HG02981 (cell line): ENCODE results near the gene RCOR3.

Experiments used
- ATAC-seq: cut with Tn5 transposase; IDR thresholded peaks from one replicate; pipeline ENCODE4 v1.9.1; 2021; ENCODE audit warnings: mild to moderate bottlenecking, moderate library complexity; ENCODE audit not compliant: unreplicated experiment

The RCOR3 gene

GRCh38 chr1:211323156-211324063, 64.2 kb downstream of the RCOR3 start:
- ATAC-seq = peak; percentile 51

- no peak for ATAC-seq
Observed at GRCh38 chr1:211324992-211325775, 66.0 kb downstream of the RCOR3 start.

- ATAC-seq = no peak
Observed at GRCh38 chr1:211326140-211326527, 67.0 kb downstream of the RCOR3 start.

GRCh38 chr1:211326528-211327345, 67.6 kb downstream of the RCOR3 start, which contains the start of gene TRAF5:
TRAF5 (plus strand) TSS chr1:211326833; CDS start chr1:211353240, 26,407 bp downstream.
- ATAC-seq = peak; percentile 25

- peak; percentile 22 for ATAC-seq
Observed at GRCh38 chr1:211327346-211327921, 68.3 kb downstream of the RCOR3 start.

GRCh38 chr1:211328084-211328694, 69.0 kb downstream of the RCOR3 start:
- ATAC-seq = no peak

- no peak for ATAC-seq
Observed at GRCh38 chr1:211328866-211329475, 69.8 kb downstream of the RCOR3 start.

GRCh38 chr1:211329764-211330201, 70.6 kb downstream of the RCOR3 start:
- peak; percentile 61 for ATAC-seq

GRCh38 chr1:211330282-211330936, 71.2 kb downstream of the RCOR3 start:
- no peak for ATAC-seq

GRCh38 chr1:211331011-211331709, 72.0 kb downstream of the RCOR3 start:
- no peak for ATAC-seq

GRCh38 chr1:211332036-211332616, 73.0 kb downstream of the RCOR3 start:
- no peak for ATAC-seq

- ATAC-seq = no peak
Observed at GRCh38 chr1:211332830-211333229, 73.7 kb downstream of the RCOR3 start.

- no peak for ATAC-seq
Observed at GRCh38 chr1:211333906-211334305, 74.7 kb downstream of the RCOR3 start.

GRCh38 chr1:211334986-211335385, 75.8 kb downstream of the RCOR3 start:
- ATAC-seq = no peak

GRCh38 chr1:211335522-211336157, 76.5 kb downstream of the RCOR3 start:
- ATAC-seq = peak; percentile 87

GRCh38 chr1:211336161-211336560, 77.0 kb downstream of the RCOR3 start:
- ATAC-seq = peak; percentile 10

GRCh38 chr1:211336775-211337174, 77.6 kb downstream of the RCOR3 start:
- no peak for ATAC-seq
